Measurements from ENCODE around the gene GATAD1.

GATAD1 gene

GRCh38 chr7:92485267-92485892, 38.1 kb downstream of the GATAD1 start:
- no peak for DNase-seq

DNA sequence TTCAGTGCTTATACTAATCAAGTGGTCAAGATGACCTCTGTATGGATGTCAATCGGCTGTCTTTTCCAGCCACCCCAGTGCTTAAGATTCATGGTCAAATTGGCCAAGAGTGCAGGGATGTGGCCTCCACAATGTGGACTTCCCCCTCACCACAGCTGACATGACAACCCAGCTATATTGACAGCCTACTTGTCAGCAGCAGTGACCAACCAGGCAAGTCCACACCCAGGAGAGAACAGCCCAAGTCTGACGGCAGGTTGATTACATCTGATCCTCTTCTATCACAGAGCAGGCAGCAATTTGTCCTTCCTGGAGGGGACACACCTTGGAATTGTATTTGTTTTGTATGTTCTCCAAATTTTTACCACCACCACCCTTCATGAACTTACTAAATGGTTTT, 38.7 kb downstream of the GATAD1 start:
- DNase-seq = no peak

GRCh38 chr7:92487804-92488203, 40.5 kb downstream of the GATAD1 start:
- DNase-seq = no peak

GRCh38 chr7:92489634-92490033, 42.4 kb downstream of the GATAD1 start:
- no peak for DNase-seq

- DNase-seq = no peak
These were observed 49.6 kb downstream of the GATAD1 start for GRCh38 chr7:92496876-92497275.

DNA sequence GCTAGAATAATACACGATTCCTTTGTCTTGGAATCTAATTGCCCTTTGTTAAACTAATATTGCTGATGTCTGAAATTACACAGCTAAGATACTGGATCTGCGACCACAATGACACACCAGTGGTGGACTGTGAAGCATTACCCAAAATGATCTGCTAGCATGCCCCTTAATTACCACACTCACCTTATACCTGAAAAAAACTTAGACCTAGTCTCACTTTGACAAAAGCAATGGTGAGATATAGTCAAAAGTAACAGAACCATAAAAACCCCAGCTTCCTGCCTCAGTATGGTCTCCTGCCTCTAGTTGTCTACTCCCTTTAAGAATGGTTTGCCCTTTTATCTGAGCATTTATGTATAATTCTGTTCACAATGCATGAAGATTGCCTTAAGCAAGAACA, 51.3 kb downstream of the GATAD1 start:
- no peak for DNase-seq

DNA sequence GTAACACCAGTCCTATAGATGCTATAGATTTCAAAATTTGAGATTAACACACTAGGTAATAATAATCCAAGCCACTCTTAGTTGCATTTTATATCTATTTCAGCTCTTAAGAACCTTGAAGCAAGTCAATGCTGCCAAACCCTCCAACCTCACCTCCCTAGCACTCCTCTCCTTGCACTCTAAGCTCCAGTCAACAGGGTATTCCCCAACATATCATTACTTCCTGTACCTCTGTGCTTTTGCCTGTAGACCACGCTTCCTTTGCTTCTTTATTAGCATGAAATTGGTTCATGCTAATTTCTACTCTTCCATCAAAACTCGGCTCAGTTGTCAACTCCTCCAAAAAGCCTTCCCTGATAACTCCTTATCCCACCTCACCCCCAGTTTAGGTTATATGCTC, 56.5 kb downstream of the GATAD1 start:
- no peak for DNase-seq

- no peak for DNase-seq
These were observed 57.3 kb downstream of the GATAD1 start for GRCh38 chr7:92504563-92504962.

- DNase-seq = no peak
These were observed 59.1 kb downstream of the GATAD1 start for GRCh38 chr7:92506363-92506762.

DNA sequence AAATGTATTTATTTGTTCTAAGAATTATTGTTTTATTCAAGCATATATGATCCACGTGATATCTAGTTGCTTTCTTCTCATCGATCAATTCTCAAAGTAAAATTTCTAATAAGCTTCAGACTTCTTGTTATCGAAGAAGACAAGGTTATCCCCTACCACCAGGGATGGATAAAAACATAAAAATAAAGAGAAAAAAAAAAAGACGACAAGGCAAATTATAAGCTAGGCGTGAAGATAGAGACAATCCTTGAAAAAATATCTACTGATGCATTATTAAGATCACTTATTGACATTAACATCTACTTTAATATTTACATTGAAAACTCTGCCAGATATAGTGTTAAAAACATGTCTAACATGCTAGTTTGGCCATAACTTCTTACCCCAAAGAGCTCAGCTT, 61.7 kb downstream of the GATAD1 start:
- DNase-seq = no peak
